Kidney (tissue), 14 donors: ENCODE data around the gene TERT. TPM values are rescaled to one million over a fixed set of nuclear protein-coding genes. Genes with fewer than 3 reads are reported as not detected.
A peak's percentile ranks its signal among the peaks of the same experiment; 100 is the strongest.

Experiments used
- DNase-seq, 5 donors: peaks; one replicate each; pipeline ENCODE4 v3.0.0-alpha.2; 2013 to 2020
- FAIRE-seq: peaks from 2 replicates; lab custom pipeline; 2012; peaks lifted over from hg19 to GRCh38; lab: Jason Lieb, UNC
- H3K27ac ChIP-seq, 2 donors: one replicate each; pipeline ENCODE4 v1.7.0; 2013; ENCODE audit warnings: low read depth in 2 of 2, low read length in 2 of 2, inconsistent platforms in 1 of 2
- H3K27me3 ChIP-seq: one replicate; pipeline ENCODE4 v1.7.1; 2013; ENCODE audit warnings: low read length, inconsistent platforms; ENCODE audit not compliant: control insufficient read depth, insufficient read depth
- H3K36me3 ChIP-seq, 3 donors: one replicate each; pipeline versions ENCODE4 v1.7.0 to v1.7.1; 2013; ENCODE audit warnings: low read length in 3 of 3, control low read depth in 1 of 3, inconsistent platforms in 1 of 3; ENCODE audit not compliant: insufficient read depth in 3 of 3, control insufficient read depth in 2 of 3
- H3K4me1 ChIP-seq, 3 donors: one replicate each; pipeline versions ENCODE4 v1.7.0 to v1.7.1; 2013; ENCODE audit warnings: low read length in 3 of 3, inconsistent platforms in 1 of 3, low read depth in 1 of 3; ENCODE audit not compliant: control insufficient read depth in 2 of 3, insufficient read depth in 2 of 3
- H3K4me3 ChIP-seq, 3 donors: one replicate each; pipeline versions ENCODE4 v1.7.0 to v1.8.1; 2013; ENCODE audit warnings: low read length in 3 of 3, control low read depth in 1 of 3, inconsistent platforms in 1 of 3
- H3K9ac ChIP-seq, 3 donors: one replicate each; pipeline versions ENCODE4 v1.7.0 to v1.7.1; 2013; ENCODE audit warnings: low read length in 3 of 3, control low read depth in 1 of 3, inconsistent platforms in 1 of 3
- H3K9me3 ChIP-seq, 3 donors: one replicate each; pipeline versions ENCODE4 v1.7.0 to v1.7.1; 2013; ENCODE audit warnings: low read length in 3 of 3, control low read depth in 1 of 3, inconsistent platforms in 1 of 3; ENCODE audit not compliant: control insufficient read depth in 2 of 3, insufficient read depth in 1 of 3
- CTCF ChIP-seq: IDR thresholded peaks from 3 replicates; pipeline ENCODE4 v1.5.1; 2012; ENCODE audit warnings: mild to moderate bottlenecking, moderate library complexity, borderline replicate concordance; ENCODE audit not compliant: insufficient read depth; ENCODE audit errors: extremely low read depth
- intact Hi-C: fragments of 100-400 bp; cut with DNase I; formaldehyde crosslinking; loops from one replicate; pipeline ENCODE4 v1.11.1; 2022
- polyA plus RNA-seq: library from polyadenylated mRNA; stranded (reverse); fragments of 350-450 nt; fragmentation: Illumina TruSeq; extraction: RNeasy Lipid Tissue Mini Kit (QIAGEN cat#74804); gene quantifications from one replicate; pipeline ENCODE4 v1.2.3, GENCODE V29; 2014; ENCODE audit warnings: low read depth, low replicate concordance; ENCODE audit not compliant: insufficient read depth
- total RNA-seq: library from RNA; stranded (reverse); fragmentation: NEBNext Ultra II Directional; extraction: Animal tissue kit (Norgen Biotek cat#: 25700); gene quantifications from one replicate; pipeline ENCODE4 v1.2.1, GENCODE V29; 2021
- donor health status: control.
- donor health status: control.
- donor health status: control.
- donor health status: control.
- donor health status: control.
- donor health status: DM: yes; HTN: yes; CAD: no.
- donor health status: Normal renal cell carcinoma (clear cell type).

The TERT gene
- total and polyA plus RNA-seq, 2 donors from 2014 or later: 0.91 TPM; not detected in 1

GRCh38 chr5:1207555-1207954, 87.3 kb downstream of the TERT start:
- Histone ChIP-seq H3K27me3 (peaks cover 3% of the 10 kb centered on the region), H3K9ac (no peak overlapping the region), H3K27ac (no peak overlapping the region), H3K9me3 (no peaks in the 10 kb centered on the region), H3K4me3 (no peak overlapping the region), H3K36me3 (peaks cover 3 to 5% (median 5%) of the 10 kb centered on the region in 3 donors), H3K4me1 (peaks cover 4 to 7% (median 4%) of the 10 kb centered on the region in 3 donors)
- FAIRE-seq (no peak), DNase-seq (no peak)
- no peak for TF ChIP-seq CTCF
- intact Hi-C loops: no loop called here

GRCh38 chr5:1206521-1207412, 88.1 kb downstream of the TERT start:
- Histone ChIP-seq H3K27me3 (peaks cover 3% of the 10 kb centered on the region), H3K27ac (no peak overlapping the region), H3K9me3 (no peaks in the 10 kb centered on the region), H3K36me3 (peaks cover 3 to 5% (median 4%) of the 10 kb centered on the region in 3 donors), H3K4me1 (peaks cover 2 to 7% (median 4%) of the 10 kb centered on the region in 3 donors), H3K9ac (no peak overlapping the region), H3K4me3 (peak overlapping the region in 1 of 3 donors; percentile 67)
- intact Hi-C loops: no loop called here
- DNase-seq (peak in 1 of 5 donors; percentile 64), FAIRE-seq (no peak)
- no peak for TF ChIP-seq CTCF

- H3K27me3 ChIP-seq: no peaks in the 10 kb centered on the region
- DNase-seq: peak in 1 of 5 donors; percentile 56
- TF ChIP-seq CTCF: no peak
- H3K9me3 ChIP-seq: no peaks in the 10 kb centered on the region
- intact Hi-C loops: no loop called here
- no peak overlapping the region for H3K27ac ChIP-seq
- H3K9ac ChIP-seq: no peak overlapping the region
- no peak for FAIRE-seq
- H3K4me1 ChIP-seq: peaks cover 0 to 7% (median 4%) of the 10 kb centered on the region in 3 donors
- H3K4me3 ChIP-seq: peak overlapping the region in 1 of 3 donors; percentile 67
- peaks cover 0 to 2% (median 0%) of the 10 kb centered on the region in 3 donors for H3K36me3 ChIP-seq
Observed at GRCh38 chr5:1205255-1206180, 89.3 kb downstream of the TERT start.
